ENCODE data around the gene HOXB1.
"Not testable (repeated sequence)": the region's sequence is repeated elsewhere in the genome, so short reads cannot be mapped to it uniquely, and the experiment has no call there.

The HOXB1 gene

GRCh38 chr17:48510381-48510760 is 20.4 kb downstream of the HOXB1 start:
- no peak for DNase-seq (ENCODE audit: extremely low spot score)
- TF ChIP-seq ZNF384 (IDR thresholded peaks at IDR 0.05) = no peak
- TF ChIP-seq ARNT (IDR thresholded peaks at IDR 0.05) = no peak
- no peak for TF ChIP-seq PKNOX1 (IDR thresholded peaks at IDR 0.05)
- TF ChIP-seq CTBP1 (IDR thresholded peaks at IDR 0.05; ENCODE audit: borderline replicate concordance) = no peak
- POLR2A ChIA-PET = no interaction called here
- CTCF ChIA-PET = no interaction called here

GRCh38 chr17:48509708-48510107 is 21.1 kb downstream of the HOXB1 start:
- POLR2A ChIA-PET; DNase-seq (ENCODE audit: extremely low spot score); CTCF ChIA-PET: not testable (repeated sequence)

- no peak for DNase-seq (ENCODE audit: extremely low spot score)
- CTCF ChIA-PET = interaction anchor here (0.6 to 1.1 kb wide), 3 partner anchors 8 to 280 kb away, joined by 4 to 9 read pairs (median 5); no protein-coding TSS in a partner anchor
- POLR2A ChIA-PET = no interaction called here
- TF ChIP-seq LEF1 (IDR thresholded peaks at IDR 0.05; ENCODE audit: borderline replicate concordance) (no peak), FOXK2 (IDR thresholded peaks at IDR 0.05) (no peak), NFRKB (IDR thresholded peaks at IDR 0.05) (no peak), TARDBP (IDR thresholded peaks at IDR 0.05) (no peak), SUZ12 (IDR thresholded peaks at IDR 0.05) (no peak), CTBP1 (IDR thresholded peaks at IDR 0.05; ENCODE audit: borderline replicate concordance) (no peak), FOXA1 (IDR thresholded peaks at IDR 0.05) (no peak), PKNOX1 (IDR thresholded peaks at IDR 0.05) (no peak), HDGF (IDR thresholded peaks at IDR 0.05; ENCODE audit: borderline replicate concordance) (no peak)
These were observed 24.6 kb downstream of the HOXB1 start for GRCh38 chr17:48506246-48506645.

GRCh38 chr17:48505788-48506187 is 25.0 kb downstream of the HOXB1 start:
- CTCF ChIA-PET = interaction anchor here (0.6 to 1.1 kb wide), 3 partner anchors 8 to 279 kb away, joined by 4 to 9 read pairs (median 5); no protein-coding TSS in a partner anchor
- POLR2A ChIA-PET = no interaction called here
- TF ChIP-seq SUZ12 (IDR thresholded peaks at IDR 0.05) = no peak
- TF ChIP-seq FOXM1 (IDR thresholded peaks at IDR 0.05; ENCODE audit: borderline replicate concordance) = no peak
- no peak for TF ChIP-seq TARDBP (IDR thresholded peaks at IDR 0.05)
- no peak for TF ChIP-seq NFRKB (IDR thresholded peaks at IDR 0.05)
- no peak for TF ChIP-seq ELF4 (IDR thresholded peaks at IDR 0.05)
- no peak for TF ChIP-seq BHLHE40 (IDR thresholded peaks at IDR 0.05; ENCODE audit: borderline replicate concordance)
- TF ChIP-seq L3MBTL2 (conservative IDR thresholded peaks at IDR 0.05) = no peak
- TF ChIP-seq FOXA1 (IDR thresholded peaks at IDR 0.05) = no peak
- TF ChIP-seq PKNOX1 (IDR thresholded peaks at IDR 0.05) = no peak
- TF ChIP-seq FOXK2 (IDR thresholded peaks at IDR 0.05) = no peak
- TF ChIP-seq LEF1 (IDR thresholded peaks at IDR 0.05; ENCODE audit: borderline replicate concordance) = no peak
- TF ChIP-seq CTBP1 (IDR thresholded peaks at IDR 0.05; ENCODE audit: borderline replicate concordance) = no peak
- TF ChIP-seq SP1 (IDR thresholded peaks at IDR 0.05) = no peak
- no peak for TF ChIP-seq ZNF384 (IDR thresholded peaks at IDR 0.05)
- no peak for TF ChIP-seq ARNT (IDR thresholded peaks at IDR 0.05)
- TF ChIP-seq HDGF (IDR thresholded peaks at IDR 0.05; ENCODE audit: borderline replicate concordance) = no peak
- DNase-seq (ENCODE audit: extremely low spot score) = no peak

- no peak for TF ChIP-seq FOXA1 (IDR thresholded peaks at IDR 0.05)
- TF ChIP-seq HDGF (IDR thresholded peaks at IDR 0.05; ENCODE audit: borderline replicate concordance) = no peak
- no peak for TF ChIP-seq SUZ12 (IDR thresholded peaks at IDR 0.05)
- no peak for TF ChIP-seq ZNF384 (IDR thresholded peaks at IDR 0.05)
- no peak for TF ChIP-seq LEF1 (IDR thresholded peaks at IDR 0.05; ENCODE audit: borderline replicate concordance)
- TF ChIP-seq TARDBP (IDR thresholded peaks at IDR 0.05) = no peak
- TF ChIP-seq FOXM1 (IDR thresholded peaks at IDR 0.05; ENCODE audit: borderline replicate concordance) = no peak
- TF ChIP-seq ARNT (IDR thresholded peaks at IDR 0.05) = no peak
- no peak for TF ChIP-seq PKNOX1 (IDR thresholded peaks at IDR 0.05)
- TF ChIP-seq NFRKB (IDR thresholded peaks at IDR 0.05) = no peak
- TF ChIP-seq BHLHE40 (IDR thresholded peaks at IDR 0.05; ENCODE audit: borderline replicate concordance) = no peak
- TF ChIP-seq CTBP1 (IDR thresholded peaks at IDR 0.05; ENCODE audit: borderline replicate concordance) = no peak
- TF ChIP-seq FOXK2 (IDR thresholded peaks at IDR 0.05) = no peak
- no peak for TF ChIP-seq SP1 (IDR thresholded peaks at IDR 0.05)
- no peak for TF ChIP-seq ELF4 (IDR thresholded peaks at IDR 0.05)
- TF ChIP-seq L3MBTL2 (conservative IDR thresholded peaks at IDR 0.05) = no peak
- DNase-seq (ENCODE audit: extremely low spot score) = no peak
- POLR2A ChIA-PET = interaction anchor here (2.0 to 2.4 kb wide), 3 partner anchors 11 to 84 kb away, joined by 7 to 13 read pairs (median 10); no protein-coding TSS in a partner anchor
- CTCF ChIA-PET = interaction anchor here (1.1 to 1.7 kb wide), 3 partner anchors 12 to 27 kb away, joined by 3 to 7 read pairs (median 5); no protein-coding TSS in a partner anchor
These were observed 25.9 kb downstream of the HOXB1 start for GRCh38 chr17:48504953-48505352.

GRCh38 chr17:48503747-48504146 is 27.1 kb downstream of the HOXB1 start:
- ChIA-PET POLR2A (interaction anchor here (0.6 to 2.4 kb wide), 7 partner anchors 10 to 119 kb away, joined by 3 to 13 read pairs (median 3); no protein-coding TSS in a partner anchor), CTCF (interaction anchor here (0.8 to 1.7 kb wide), 5 partner anchors 11 to 168 kb away, joined by 3 to 7 read pairs (median 3); no protein-coding TSS in a partner anchor)
- DNase-seq (ENCODE audit: extremely low spot score) = no peak
- TF ChIP-seq L3MBTL2 (conservative IDR thresholded peaks at IDR 0.05) = no peak
- TF ChIP-seq ZNF384 (IDR thresholded peaks at IDR 0.05) = no peak
- no peak for TF ChIP-seq ELF4 (IDR thresholded peaks at IDR 0.05)
- peak; percentile 14; the same call in 1 of the 2 replicates for TF ChIP-seq PKNOX1 (IDR thresholded peaks at IDR 0.05)
- no peak for TF ChIP-seq SUZ12 (IDR thresholded peaks at IDR 0.05)
- no peak for TF ChIP-seq FOXK2 (IDR thresholded peaks at IDR 0.05)

Data from HEK293T (cell line).